ENCODE results near the gene RBM42.

GRCh38 chr19:35613574-35613973 lies 15.3 kb upstream of the RBM42 start:
- TF ChIP-seq CTCF (IDR thresholded peaks at IDR 0.05) (no peak), POLR2A (IDR thresholded peaks at IDR 0.05) (no peak)
